NCI-H226 (cell line): ENCODE measurements around the gene TRIM66.
"Not testable (repeated sequence)": the region's sequence is repeated elsewhere in the genome, so short reads cannot be mapped to it uniquely, and the experiment has no call there.

Source experiments
- DNase-seq: peaks from one replicate; pipeline ENCODE4 v3.0.0-alpha.2; 2015

The TRIM66 gene

DNA sequence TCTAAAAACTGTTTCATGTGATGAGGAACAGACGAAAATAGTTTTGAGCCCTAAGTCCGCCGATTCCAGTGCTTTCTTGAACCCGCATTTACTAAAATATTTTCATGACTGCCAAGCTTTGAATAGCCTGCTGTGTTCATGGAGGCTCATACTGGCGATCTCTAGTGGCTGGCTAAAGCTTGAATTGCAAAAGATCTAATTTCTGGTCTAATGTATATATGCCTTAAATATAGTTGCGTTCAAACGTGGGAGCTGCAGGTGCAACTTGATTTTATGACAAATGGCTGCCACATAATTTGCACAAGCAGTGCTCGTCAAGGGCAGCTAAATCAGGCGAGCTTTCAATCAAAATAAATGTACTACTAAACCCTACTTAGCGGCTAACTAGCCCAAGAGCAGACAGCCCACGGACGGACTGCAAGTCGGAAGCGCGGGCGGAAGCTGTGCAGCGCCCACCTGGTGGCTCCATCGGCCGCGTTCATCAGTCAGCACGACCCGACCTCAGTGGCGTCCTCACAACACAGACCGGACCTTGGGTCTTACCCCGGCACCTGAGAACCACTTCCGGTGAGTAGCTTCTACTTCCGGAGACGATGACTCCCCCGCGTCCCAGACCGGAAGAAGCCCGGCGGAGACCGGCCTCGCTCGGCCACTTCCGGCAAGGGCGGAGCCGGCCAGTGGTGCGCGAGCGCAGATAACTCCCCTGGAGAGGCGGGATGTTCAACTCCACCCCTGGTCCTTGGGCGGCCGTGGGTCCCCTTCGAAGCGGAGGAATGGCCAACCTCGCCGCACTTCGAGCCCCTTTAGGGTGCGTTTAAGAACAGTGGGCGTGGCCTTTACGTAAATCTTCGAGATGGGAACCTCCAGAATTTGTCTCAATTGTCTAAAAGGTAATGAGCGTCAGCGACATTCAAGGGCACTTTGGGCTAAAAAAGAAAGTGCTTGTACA lies 6.2 kb upstream of the TRIM66 start:
- DNase-seq, result peak; percentile 95

DNA sequence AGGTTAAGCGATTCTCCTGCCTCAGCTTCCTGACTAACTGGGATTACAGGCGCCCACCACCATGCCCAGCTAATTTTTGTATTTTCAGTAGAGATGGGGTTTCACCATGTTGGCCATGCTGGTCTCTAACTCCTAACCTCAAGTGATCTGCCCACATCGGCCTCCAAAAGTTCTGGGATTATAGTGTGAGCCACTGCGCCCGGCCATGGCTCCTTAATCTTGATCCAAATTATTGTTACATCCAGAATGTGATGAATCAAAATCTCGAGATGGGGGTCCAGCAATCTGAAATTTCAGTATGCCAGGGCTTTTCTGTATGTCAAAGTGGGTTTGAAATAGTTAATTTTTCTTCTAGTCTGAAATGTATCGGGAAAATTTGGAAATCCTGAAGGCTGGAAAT lies 3.9 kb upstream of the TRIM66 start:
- no peak for DNase-seq

DNA sequence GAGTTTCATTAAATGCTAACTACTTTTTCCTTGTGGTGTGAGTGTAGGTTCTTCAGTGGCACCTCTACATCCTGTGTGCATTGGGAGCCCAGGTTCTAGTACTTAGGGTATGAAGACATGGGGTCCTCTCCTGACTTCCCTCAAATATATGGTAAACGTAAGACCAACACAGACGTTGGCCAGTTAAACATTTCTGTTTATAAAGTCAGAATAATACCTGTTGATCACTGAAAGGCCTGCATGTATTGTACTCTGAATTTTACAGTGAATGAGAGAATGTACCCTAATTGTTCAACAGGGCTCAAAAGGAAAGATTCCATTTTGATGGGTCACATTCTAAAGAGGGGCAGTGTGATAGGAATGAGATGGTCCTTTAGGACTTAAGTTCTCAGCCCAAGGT lies 3.4 kb upstream of the TRIM66 start:
- no peak for DNase-seq

DNA sequence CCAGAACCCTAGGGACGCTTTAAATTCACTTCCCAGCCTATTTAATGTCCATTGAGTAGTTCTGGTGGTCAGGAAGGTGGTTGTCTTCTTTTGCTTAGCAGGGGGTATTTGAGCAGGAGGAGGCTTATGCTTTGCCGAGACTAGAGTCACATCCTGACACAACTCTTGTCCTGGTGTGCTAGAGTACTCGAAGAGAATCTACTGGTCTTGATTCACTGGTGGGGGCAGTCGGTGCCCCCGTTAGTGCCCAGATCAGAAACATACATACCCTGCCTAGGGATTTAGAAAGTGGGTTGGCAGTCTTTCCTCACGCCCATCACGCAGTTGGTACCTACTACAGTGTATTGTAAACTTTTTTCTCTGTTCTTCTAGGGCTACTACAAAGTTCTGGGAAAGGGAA lies 2.8 kb upstream of the TRIM66 start:
- DNase-seq, result no peak

DNA sequence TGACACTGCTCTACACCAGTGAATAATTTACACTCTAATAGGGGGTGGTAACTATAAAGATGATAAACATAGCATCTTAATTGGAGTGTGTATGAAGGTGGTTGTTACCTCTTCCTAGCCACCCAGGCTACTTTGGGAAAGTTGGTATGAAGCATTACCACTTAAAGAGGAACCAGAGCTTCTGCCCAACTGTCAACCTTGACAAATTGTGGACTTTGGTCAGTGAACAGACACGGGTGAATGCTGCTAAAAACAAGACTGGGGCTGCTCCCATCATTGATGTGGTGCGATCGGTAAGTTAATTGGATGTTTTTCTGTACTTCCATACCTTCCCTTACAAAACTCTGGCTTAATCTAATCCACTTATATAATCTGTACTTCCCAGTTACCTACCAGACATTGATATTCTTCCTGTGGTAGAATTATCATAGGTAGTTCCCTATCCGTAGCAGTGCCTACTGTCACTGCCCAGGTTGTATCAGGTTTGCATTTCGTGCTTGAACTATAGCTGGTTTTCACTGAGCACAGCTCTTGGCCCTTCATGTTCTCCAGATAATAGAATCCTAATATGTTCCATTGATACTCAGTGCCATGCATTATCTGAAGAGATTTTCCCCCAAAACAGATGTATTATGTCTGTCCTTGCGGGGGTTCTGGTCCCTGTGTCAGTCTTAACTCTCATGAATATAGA lies 2.3 kb upstream of the TRIM66 start:
- DNase-seq, result no peak

DNA sequence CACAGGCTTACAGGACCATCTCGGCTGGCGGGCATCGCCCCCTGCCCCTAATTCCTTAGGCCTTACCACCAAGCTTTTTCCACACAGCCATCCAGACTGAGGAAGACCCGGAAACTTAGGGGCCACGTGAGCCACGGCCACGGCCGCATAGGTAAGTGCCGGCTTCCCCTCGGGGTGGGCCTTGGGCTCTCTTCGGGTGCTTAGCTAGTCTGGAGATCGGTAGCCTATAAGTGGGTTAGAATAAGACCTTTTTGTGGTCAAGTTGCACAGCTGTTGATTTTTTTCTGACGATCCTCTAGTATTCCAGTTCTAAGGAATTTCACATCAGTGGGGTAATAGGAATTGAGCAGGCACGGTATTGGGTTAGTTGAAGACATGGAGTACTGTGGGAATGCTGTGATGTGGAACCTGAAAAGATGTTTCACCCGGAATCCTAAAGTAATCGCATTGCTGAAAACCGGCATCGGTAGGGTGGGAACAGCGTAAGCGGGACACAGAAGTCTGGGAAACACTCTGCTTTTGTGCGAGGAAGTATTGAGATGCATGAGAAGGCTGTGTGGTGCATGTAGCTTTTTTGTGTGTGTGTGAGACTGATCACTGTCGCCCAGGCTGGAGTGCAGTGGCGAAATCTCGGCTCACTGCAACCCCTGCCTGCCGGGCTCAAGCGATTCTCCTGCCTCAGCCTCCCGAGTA lies 796 bp upstream of the TRIM66 start:
- no peak for DNase-seq

DNA sequence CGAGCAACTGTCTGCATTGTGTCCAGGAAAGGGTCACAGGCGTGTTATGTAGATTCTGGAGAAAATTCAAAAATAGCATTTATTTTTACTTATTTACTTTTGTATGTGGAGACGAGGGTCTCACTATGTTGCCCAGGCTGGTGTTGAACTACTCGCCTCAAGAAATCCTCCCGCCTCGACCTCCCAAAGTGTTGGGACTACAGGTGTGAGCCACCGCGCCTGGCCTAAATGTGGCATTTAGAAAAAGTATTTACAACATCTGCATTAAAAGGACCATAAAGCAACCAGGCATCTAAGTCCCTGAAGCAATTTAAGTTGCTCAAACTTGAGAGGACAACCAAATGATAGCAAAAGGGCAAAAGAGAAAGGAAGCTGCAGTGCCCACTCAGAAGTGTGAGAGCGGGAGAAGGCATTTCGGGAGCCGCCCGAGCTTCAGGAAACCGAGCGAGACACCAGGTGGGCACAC lies 595 bp downstream of the TRIM66 start:
- no peak for DNase-seq

DNA sequence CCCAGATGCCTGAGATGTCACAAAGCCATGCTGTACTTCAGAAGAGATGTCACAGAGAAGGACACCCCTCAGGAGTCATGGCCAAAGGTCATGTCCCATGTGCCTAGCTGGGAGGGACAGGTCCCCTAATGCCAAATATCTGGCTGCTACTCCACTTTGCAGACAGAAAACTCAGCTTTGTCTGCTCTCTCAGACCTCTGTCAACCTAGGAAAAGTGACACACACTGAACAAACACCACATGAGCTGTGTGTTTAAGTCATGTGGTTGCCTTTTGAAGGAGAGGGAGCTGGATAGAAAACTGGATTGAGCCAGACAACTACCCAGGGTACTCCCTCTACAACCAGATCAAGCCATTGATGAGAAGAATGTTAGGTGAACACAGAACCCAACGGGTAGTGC lies 3.5 kb downstream of the TRIM66 start:
- no peak for DNase-seq

DNA sequence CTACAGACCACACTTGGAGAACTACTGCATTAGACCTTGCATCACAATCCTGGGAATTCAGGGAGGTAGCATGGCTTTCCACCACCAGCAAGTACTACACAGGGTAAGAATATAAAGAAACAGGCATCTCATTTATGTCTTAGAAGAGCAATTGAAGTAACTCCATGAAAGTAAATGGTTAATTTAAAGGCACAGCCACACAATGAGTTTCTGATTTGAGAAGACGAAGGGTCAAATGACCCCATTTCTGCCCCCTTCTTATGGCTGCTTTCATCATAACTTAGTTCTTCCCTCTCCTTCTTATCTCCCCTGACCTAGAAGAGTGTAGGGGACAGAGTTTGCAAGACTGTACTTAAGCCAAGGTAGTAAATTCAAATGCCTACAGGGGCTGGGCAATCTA lies 6.0 kb downstream of the TRIM66 start:
- DNase-seq, result no peak

DNA sequence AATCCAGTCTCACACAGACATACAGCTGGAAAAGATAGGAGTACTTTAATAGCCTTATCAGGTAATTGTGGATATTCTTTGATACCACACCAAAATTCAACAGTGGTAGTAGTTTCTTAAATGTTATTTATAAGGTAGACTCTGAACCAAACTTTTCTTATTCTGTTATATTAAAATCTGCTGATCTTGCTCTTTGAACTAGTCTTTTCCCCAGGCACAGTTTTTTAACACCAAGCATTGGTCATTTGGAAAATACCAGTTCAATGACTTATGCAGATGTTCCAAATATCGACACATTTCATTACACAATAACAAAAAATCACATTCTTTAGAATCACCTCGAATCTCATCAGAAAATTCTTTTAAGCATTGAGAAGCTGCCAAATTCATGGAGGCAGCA lies 7.6 kb downstream of the TRIM66 start:
- DNase-seq, result no peak

DNA sequence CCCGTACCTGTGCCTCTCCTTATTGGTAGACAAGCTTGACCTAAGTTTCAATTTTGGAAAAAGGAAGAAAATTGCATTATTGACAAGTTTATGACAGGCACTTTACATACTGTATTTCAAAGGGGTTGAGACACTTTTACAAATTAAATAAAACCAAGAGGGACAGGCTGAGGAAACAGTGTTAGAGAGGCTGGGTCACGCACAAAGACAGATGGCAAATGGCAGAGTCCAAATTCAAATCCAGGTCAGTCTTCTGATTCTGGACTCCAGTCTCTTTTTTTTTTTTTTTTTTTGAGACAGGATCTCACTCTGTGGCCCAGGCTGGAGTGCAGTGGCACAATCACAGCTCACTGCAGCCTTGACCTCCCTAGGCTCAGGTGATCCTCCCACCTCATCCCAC lies 10.1 kb downstream of the TRIM66 start:
- DNase-seq, result no peak

DNA sequence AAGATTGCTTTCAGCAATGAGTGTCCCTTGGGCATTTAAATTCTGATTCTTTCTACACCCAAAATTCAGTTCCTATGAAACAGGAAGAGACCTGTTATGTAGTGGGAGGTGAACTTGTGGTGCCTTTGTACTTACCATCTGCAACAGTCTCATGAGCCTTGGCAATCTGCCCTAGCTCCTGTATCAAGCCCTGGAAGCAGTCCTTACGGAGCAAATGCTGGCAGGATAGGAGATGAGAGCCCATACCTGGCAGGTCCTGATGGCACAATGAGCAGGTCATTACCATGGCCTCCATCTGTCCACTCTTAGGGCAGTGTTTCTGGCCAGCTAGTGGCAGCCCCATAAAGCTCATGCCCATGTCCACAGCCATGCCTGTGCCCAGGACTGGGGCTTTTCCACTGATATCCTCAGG lies 10.8 kb downstream of the TRIM66 start:
- peak; percentile 80 for DNase-seq

DNA sequence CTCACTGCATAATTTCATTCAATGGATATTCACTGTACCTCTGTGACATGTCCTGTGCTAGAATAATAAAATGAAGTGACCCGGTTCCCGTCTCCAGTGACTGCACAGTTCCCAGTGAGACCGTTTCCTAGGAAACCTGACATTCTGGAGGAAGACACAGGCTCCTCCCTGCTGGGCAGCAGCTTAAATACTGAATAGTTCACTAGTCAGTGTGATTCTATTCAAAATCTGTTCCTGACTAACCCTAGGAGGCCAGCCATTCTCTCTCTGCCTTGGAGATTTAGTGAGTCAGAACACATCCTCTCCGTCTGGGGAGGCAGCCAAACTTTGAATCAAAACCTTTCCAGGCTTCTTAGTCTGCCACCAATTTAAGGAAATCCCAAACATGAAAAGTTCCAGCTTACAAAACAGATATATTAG lies 11.3 kb downstream of the TRIM66 start:
- peak; percentile 91 for DNase-seq

DNA sequence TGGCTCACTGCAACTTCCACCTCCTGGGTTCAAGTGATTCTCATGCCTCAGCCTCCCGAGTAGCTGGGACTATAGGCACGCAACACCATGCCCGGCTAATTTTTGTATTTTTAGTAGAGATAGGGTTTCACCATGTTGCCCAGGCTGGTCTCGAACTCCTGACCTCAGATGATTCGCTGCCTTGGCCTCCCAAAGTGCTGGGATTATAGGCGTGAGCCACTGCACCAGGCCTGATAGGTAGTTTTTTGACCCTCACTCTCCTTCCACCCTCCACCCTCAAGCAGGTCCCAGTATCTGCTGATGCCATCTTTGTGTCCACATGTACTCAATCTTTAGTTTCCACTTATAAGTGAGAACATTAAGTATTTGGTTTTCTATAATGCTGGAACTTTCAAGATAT lies 12.4 kb downstream of the TRIM66 start:
- DNase-seq, result not testable (repeated sequence)

DNA sequence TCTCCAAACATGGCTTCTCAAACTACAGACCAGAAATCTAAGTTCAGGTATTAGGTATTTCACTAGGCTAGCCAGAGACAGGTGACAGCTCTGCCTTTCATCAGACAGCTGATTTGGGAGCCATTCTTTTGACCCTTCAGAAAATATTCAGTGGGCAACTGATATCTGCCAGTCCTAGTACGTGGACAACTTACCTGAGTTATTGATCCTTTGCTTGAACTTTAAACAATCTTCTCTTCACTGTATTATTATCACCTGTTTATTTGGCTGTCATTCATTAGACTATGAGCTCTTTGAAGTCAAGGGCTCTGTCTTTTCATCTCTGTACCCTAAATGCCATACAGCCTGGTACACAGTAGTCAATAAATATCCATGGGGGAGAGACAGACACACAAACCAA lies 17.2 kb downstream of the TRIM66 start:
- DNase-seq, result no peak

DNA sequence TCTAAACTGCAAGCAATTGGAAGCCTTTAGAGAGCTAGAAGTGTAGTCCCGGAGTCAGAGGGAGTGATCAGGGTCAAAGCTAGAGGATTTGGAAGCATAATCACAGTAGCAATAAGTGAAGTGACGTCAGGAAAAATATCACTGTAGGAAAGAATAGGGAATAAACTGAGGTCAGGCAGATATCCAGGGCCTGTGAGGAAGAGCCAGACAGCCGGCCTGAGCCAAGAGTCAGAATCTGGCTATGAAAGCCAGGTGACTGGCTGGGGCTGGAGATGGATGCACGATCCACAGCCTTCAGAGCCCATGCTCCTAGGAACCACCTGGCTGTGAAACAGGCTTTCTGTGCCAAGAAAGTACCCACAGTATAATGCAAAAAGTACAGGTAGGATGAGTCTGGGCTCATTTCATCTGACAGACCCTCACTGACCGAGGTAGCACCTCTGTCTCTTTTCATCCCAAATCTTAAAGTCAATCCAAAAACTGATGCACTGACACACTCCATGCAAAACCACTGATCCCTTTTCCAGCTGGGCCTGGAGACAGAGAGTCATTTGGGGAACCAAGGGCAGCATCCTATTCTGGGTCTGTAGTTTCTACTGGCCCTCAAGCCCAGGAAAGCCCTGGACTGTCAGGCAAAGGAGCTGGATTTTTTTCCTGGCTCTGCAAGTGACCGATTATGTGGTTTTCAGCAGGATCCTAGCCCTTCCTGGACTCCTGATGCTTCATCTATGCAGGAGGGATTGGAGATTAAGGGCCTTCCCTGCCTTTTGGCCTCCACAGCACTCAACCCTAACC lies 21.3 kb downstream of the TRIM66 start:
- no peak for DNase-seq

DNA sequence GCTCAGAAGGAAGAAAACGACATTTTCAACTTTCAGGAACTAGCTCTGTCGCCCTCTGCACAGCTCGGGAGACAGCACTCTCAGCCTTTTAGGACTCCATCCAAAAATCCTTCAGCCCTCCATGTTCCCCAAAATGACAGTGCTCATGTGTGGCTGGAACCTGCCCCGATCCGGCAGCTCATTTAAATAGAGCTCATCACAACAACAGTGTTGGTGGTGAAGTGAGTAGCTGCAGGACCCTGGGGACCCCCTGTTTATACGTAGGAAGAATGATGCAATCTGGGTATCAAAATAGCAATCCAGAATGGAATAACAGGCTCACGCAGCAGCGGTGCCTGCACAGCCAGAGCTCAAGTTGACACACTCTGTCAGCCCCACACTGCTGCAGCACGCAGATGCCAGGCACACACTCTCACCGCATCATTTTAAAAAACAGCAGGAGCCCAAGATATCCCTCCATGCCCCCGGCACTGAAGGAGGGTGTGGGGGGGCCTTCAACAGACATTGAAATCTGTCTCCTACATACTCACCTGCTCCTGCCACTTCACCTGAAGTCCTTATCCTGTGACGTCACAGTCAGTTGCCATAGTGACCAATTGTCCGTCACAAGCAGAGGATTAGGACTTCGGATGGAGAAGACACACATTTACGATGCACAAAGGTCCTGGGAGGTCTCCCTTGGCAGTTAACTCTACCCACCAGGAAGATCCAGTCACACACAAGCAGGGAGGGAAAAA lies 24.0 kb downstream of the TRIM66 start:
- DNase-seq, result no peak

DNA sequence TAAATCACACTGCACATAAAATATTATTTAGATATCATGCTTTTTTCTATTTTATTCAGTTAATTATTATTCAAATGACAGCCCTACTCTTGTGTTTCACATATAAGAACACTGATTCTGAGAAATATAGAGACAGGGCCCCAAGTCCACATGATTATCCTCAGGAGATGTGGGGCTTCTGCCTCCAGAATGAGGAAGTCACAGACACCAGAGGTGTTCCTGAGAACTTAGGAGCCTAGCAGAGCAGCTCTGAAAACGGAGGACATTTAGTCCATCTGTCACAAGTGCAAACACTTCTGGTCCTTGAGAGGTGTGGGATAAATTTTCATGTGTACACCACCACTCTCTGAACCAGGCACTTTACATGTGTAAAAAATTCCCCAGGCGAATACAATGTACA lies 26.2 kb downstream of the TRIM66 start:
- no peak for DNase-seq

DNA sequence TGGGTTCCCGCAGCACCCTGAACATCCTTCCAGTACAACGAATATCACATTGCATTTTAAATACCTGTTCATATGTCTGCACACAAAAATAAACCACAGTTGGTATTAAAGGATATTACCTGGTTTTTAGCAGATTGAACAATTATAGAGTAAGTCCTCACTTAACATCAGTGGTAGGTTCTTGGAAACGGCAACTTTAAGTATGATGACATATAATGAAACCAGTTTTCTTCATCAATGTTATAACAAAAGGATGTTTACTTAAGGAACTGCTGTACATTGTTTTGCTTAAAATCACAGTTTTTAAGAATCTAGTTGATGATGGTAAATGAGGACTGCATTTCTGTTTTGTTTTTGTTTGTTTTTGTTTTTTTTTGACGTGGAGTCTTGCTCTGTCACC lies 28.0 kb downstream of the TRIM66 start:
- no peak for DNase-seq

DNA sequence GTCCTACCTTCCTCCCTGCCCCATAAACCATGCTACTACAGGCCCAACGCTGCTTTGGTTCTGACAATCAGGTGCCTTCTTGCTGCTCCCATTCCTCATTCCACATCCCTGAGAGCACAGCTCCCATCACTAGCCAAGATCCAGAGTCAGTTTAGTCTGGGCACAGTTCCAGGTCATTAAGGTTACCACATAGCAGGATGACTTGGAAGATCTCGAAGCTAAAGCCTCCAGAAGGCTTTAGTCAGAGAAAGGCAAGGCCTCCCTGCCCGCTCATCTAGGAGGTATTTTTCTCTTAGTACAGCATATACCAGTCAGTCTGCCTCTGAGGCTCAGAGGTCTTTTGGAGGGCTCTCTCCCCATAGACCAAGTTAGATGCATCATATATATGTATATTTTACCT lies 30.3 kb downstream of the TRIM66 start:
- peak; percentile 95 for DNase-seq

DNA sequence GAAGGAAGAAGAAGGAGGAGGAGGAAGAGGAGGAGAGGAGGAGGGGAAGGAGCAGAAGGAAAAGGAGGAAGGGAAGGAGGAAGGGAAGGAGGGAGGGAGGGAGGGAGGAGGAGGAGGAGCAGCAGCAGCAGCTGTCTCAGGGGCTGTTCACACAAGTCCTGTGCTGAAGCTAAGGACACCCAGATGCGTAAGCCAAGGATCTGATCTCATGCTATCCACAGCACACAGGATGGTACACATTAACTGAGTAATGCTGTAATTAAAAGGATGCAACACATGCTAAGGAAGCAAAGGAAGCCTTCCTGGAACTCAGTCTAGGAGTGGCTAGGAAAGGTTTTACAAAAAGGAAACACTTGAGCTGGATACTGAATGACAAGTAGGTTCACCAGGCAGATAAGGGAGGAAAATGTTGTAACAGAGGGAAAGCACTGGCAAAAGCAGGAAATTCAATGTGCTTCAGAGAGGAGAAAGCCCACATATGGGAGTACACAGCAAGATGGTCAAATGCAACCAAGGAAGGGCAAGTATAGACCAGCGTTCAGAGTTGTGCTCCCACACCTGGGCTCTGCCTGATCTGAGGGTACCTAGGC lies 32.0 kb downstream of the TRIM66 start:
- DNase-seq, result peak; percentile 16

DNA sequence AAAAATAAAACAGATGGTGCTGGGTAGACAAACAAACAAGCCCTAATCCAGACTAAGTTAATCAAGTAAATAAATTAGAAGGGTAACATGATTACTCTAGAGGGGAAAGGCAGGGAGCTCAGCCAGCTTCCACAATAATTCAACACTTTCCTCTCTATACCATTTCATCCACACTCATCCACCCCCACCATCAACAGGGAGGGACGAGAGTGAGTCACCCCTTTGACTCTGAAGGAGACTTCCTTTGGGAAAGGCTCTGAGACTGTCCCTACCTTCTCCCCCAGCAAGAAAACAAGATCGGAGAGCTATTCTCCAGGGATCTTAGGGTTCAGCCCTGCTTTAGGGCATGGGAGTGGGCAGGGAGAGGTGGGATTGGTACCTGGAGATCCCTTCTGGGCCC lies 33.1 kb downstream of the TRIM66 start:
- DNase-seq, result peak; percentile 36
